ENCODE results near the gene DNAL4. TPM values are rescaled to one million over a fixed set of nuclear protein-coding genes. Genes with fewer than 3 reads are reported as not detected.

DNAL4 gene
- total RNA-seq, 1 experiment from 2014 or later, result 15.6 TPM

GRCh38 chr22:38762551-38762983, 31.4 kb downstream of the DNAL4 start:
- Mint-ChIP-seq H3K27me3 (ENCODE audit: unreplicated experiment) (no peaks in the 10 kb centered on the region), H3K27ac (ENCODE audit: unreplicated experiment) (no peak overlapping the region), H3K4me1 (ENCODE audit: low read depth, unreplicated experiment) (no peaks in the 10 kb centered on the region), H3K4me3 (ENCODE audit: low read depth, unreplicated experiment) (no peak overlapping the region), H3K36me3 (ENCODE audit: insufficient read depth, unreplicated experiment) (no peaks in the 10 kb centered on the region), H3K9me3 (ENCODE audit: low read depth, unreplicated experiment) (no peaks in the 10 kb centered on the region)
- CTCF ChIA-PET, result no interaction called here
- no peak for DNase-seq
- no peak for TF ChIP-seq CTCF (IDR thresholded peaks at IDR 0.05; ENCODE audit: unreplicated experiment)
- no TSS peak for BruUV-seq (replicated peaks)
- intact Hi-C loops (cut with micrococcal nuclease; ENCODE audit: unreplicated experiment), result loop anchor here (10.0 kb wide), 1 partner anchor 92 kb away; no protein-coding TSS in a partner anchor

GRCh38 chr22:38761202-38762162, 32.5 kb downstream of the DNAL4 start:
- intact Hi-C loops (cut with micrococcal nuclease; ENCODE audit: unreplicated experiment), result loop anchor here (10.0 kb wide), 1 partner anchor 93 kb away; no protein-coding TSS in a partner anchor
- no peak for TF ChIP-seq CTCF (IDR thresholded peaks at IDR 0.05; ENCODE audit: unreplicated experiment)
- CTCF ChIA-PET, result no interaction called here
- H3K27ac Mint-ChIP-seq (ENCODE audit: unreplicated experiment), result no peak overlapping the region
- H3K4me1 Mint-ChIP-seq (ENCODE audit: low read depth, unreplicated experiment), result no peaks in the 10 kb centered on the region
- H3K27me3 Mint-ChIP-seq (ENCODE audit: unreplicated experiment), result no peaks in the 10 kb centered on the region
- no TSS peak for BruUV-seq (replicated peaks)
- H3K36me3 Mint-ChIP-seq (ENCODE audit: insufficient read depth, unreplicated experiment), result peaks cover 4% of the 10 kb centered on the region
- H3K9me3 Mint-ChIP-seq (ENCODE audit: low read depth, unreplicated experiment), result no peaks in the 10 kb centered on the region
- H3K4me3 Mint-ChIP-seq (ENCODE audit: low read depth, unreplicated experiment), result no peak overlapping the region
- no peak for DNase-seq

GRCh38 chr22:38760477-38761201, 33.3 kb downstream of the DNAL4 start:
- CTCF ChIA-PET, result interaction anchor here (0.8 kb wide), 1 partner anchor 8 kb away, joined by 3 read pairs; no protein-coding TSS in a partner anchor
- DNase-seq, result no peak
- no peaks in the 10 kb centered on the region for H3K4me1 Mint-ChIP-seq (ENCODE audit: low read depth, unreplicated experiment)
- intact Hi-C loops (cut with micrococcal nuclease; ENCODE audit: unreplicated experiment), result loop anchor here (10.0 kb wide), 1 partner anchor 94 kb away; no protein-coding TSS in a partner anchor
- no peak overlapping the region for H3K27ac Mint-ChIP-seq (ENCODE audit: unreplicated experiment)
- H3K27me3 Mint-ChIP-seq (ENCODE audit: unreplicated experiment), result no peaks in the 10 kb centered on the region
- H3K9me3 Mint-ChIP-seq (ENCODE audit: low read depth, unreplicated experiment), result no peaks in the 10 kb centered on the region
- no TSS peak for BruUV-seq (replicated peaks)
- H3K36me3 Mint-ChIP-seq (ENCODE audit: insufficient read depth, unreplicated experiment), result peaks cover 12% of the 10 kb centered on the region
- H3K4me3 Mint-ChIP-seq (ENCODE audit: low read depth, unreplicated experiment), result no peak overlapping the region
- TF ChIP-seq CTCF (IDR thresholded peaks at IDR 0.05; ENCODE audit: unreplicated experiment), result no peak

- peaks cover 26% of the 10 kb centered on the region for H3K36me3 Mint-ChIP-seq (ENCODE audit: insufficient read depth, unreplicated experiment)
- no peaks in the 10 kb centered on the region for H3K27me3 Mint-ChIP-seq (ENCODE audit: unreplicated experiment)
- H3K27ac Mint-ChIP-seq (ENCODE audit: unreplicated experiment), result no peak overlapping the region
- intact Hi-C loops (cut with micrococcal nuclease; ENCODE audit: unreplicated experiment), result no loop called here
- H3K4me3 Mint-ChIP-seq (ENCODE audit: low read depth, unreplicated experiment), result no peak overlapping the region
- DNase-seq, result no peak
- peaks cover 15% of the 10 kb centered on the region for H3K4me1 Mint-ChIP-seq (ENCODE audit: low read depth, unreplicated experiment)
- no TSS peak for BruUV-seq (replicated peaks)
- no peaks in the 10 kb centered on the region for H3K9me3 Mint-ChIP-seq (ENCODE audit: low read depth, unreplicated experiment)
- TF ChIP-seq CTCF (IDR thresholded peaks at IDR 0.05; ENCODE audit: unreplicated experiment), result no peak
- CTCF ChIA-PET, result interaction anchor here (0.6 to 0.7 kb wide), 2 partner anchors 10 to 177 kb away, joined by 3 read pairs; no protein-coding TSS in a partner anchor
Observed at GRCh38 chr22:38759005-38759404, 34.9 kb downstream of the DNAL4 start.

Data from Calu3 (cell line).